T-helper 1 cell treated with Interleukin-12 subunit alpha and Interleukin-12 subunit beta and Interleukin-4 antibody, amounts not matched to agents 30 μg/mL and 1 μg/mL, for 36 hours (primary cell): Measurements from ENCODE around the gene GRK1.
"Not testable (repeated sequence)": the region's sequence is repeated elsewhere in the genome, so short reads cannot be mapped to it uniquely, and the experiment has no call there.

Experiments used
- H3K27ac Mint-ChIP-seq: one replicate; pipeline ENCODE4 v1.8.0; 2021; ENCODE audit warnings: mild to moderate bottlenecking, mixed read lengths
- H3K27me3 Mint-ChIP-seq: one replicate; pipeline ENCODE4 v1.8.0; 2021; ENCODE audit warnings: low read depth, mixed read lengths
- H3K36me3 Mint-ChIP-seq: one replicate; pipeline ENCODE4 v1.8.0; 2021; ENCODE audit warnings: low read depth, mixed read lengths
- H3K4me1 Mint-ChIP-seq: one replicate; pipeline ENCODE4 v1.8.0; 2021; ENCODE audit warnings: low read depth, mixed read lengths
- H3K4me3 Mint-ChIP-seq: one replicate; pipeline ENCODE4 v1.8.0; 2021; ENCODE audit warnings: mild to moderate bottlenecking, moderate library complexity, mixed read lengths
- H3K9me3 Mint-ChIP-seq: one replicate; pipeline ENCODE4 v1.8.0; 2021; ENCODE audit warnings: mixed read lengths

The GRK1 gene

GRCh38 chr13:113742445-113743120 is 75.6 kb downstream of the GRK1 start:
- H3K27me3 Mint-ChIP-seq: peaks cover 28% of the 10 kb centered on the region
- H3K36me3 Mint-ChIP-seq: no peaks in the 10 kb centered on the region
- H3K9me3 Mint-ChIP-seq: no peaks in the 10 kb centered on the region
- H3K4me3 Mint-ChIP-seq: no peak overlapping the region
- no peak overlapping the region for H3K27ac Mint-ChIP-seq
- H3K4me1 Mint-ChIP-seq: peaks cover 15% of the 10 kb centered on the region

GRCh38 chr13:113743366-113744195 is 76.6 kb downstream of the GRK1 start:
- no peaks in the 10 kb centered on the region for H3K36me3 Mint-ChIP-seq
- H3K27ac Mint-ChIP-seq: no peak overlapping the region
- no peaks in the 10 kb centered on the region for H3K9me3 Mint-ChIP-seq
- H3K4me1 Mint-ChIP-seq: peaks cover 15% of the 10 kb centered on the region
- peaks cover 28% of the 10 kb centered on the region for H3K27me3 Mint-ChIP-seq
- H3K4me3 Mint-ChIP-seq: no peak overlapping the region

- Mint-ChIP-seq H3K36me3 (no peaks in the 10 kb centered on the region), H3K4me1 (peaks cover 15% of the 10 kb centered on the region)
Observed at GRCh38 chr13:113744197-113745000, 77.4 kb downstream of the GRK1 start.

GRCh38 chr13:113745059-113745458 is 78.0 kb downstream of the GRK1 start:
- Mint-ChIP-seq H3K27ac (no peak overlapping the region), H3K27me3 (peaks cover 21% of the 10 kb centered on the region), H3K4me3 (no peak overlapping the region), H3K36me3 (no peaks in the 10 kb centered on the region), H3K9me3 (no peaks in the 10 kb centered on the region), H3K4me1 (peaks cover 15% of the 10 kb centered on the region)

More at GRCh38 chr13:113744197-113745000, 77.4 kb downstream of the GRK1 start:
- H3K27me3 Mint-ChIP-seq: peaks cover 28% of the 10 kb centered on the region
- no peaks in the 10 kb centered on the region for H3K9me3 Mint-ChIP-seq
- no peak overlapping the region for H3K27ac Mint-ChIP-seq
- H3K4me3 Mint-ChIP-seq: no peak overlapping the region

- not testable (repeated sequence) for H3K36me3 Mint-ChIP-seq, H3K4me3 Mint-ChIP-seq, H3K27ac Mint-ChIP-seq, H3K9me3 Mint-ChIP-seq
- H3K4me1 Mint-ChIP-seq: peaks cover 15% of the 10 kb centered on the region
- peaks cover 19% of the 10 kb centered on the region for H3K27me3 Mint-ChIP-seq
Observed at GRCh38 chr13:113745500-113746142, 78.6 kb downstream of the GRK1 start.

- Mint-ChIP-seq H3K36me3 (no peaks in the 10 kb centered on the region), H3K4me3 (no peak overlapping the region), H3K27me3 (peaks cover 16% of the 10 kb centered on the region), H3K27ac (no peak overlapping the region), H3K9me3 (peaks cover 9% of the 10 kb centered on the region), H3K4me1 (peaks cover 15% of the 10 kb centered on the region)
Observed at GRCh38 chr13:113746143-113746525, 79.1 kb downstream of the GRK1 start.

- Mint-ChIP-seq H3K9me3 (peaks cover 11% of the 10 kb centered on the region), H3K4me3 (no peak overlapping the region)
Observed at GRCh38 chr13:113746671-113747070, 79.7 kb downstream of the GRK1 start.

GRCh38 chr13:113747291-113747833 is 80.3 kb downstream of the GRK1 start:
- Mint-ChIP-seq H3K36me3 (no peaks in the 10 kb centered on the region), H3K27ac (no peak overlapping the region), H3K4me3 (no peak overlapping the region), H3K9me3 (peaks cover 11% of the 10 kb centered on the region), H3K4me1 (peaks cover 4% of the 10 kb centered on the region), H3K27me3 (peaks cover 6% of the 10 kb centered on the region)

More at GRCh38 chr13:113746671-113747070, 79.7 kb downstream of the GRK1 start:
- H3K36me3 Mint-ChIP-seq: no peaks in the 10 kb centered on the region
- H3K27me3 Mint-ChIP-seq: peaks cover 10% of the 10 kb centered on the region
- peaks cover 10% of the 10 kb centered on the region for H3K4me1 Mint-ChIP-seq
- no peak overlapping the region for H3K27ac Mint-ChIP-seq

GRCh38 chr13:113748101-113748861 is 81.3 kb downstream of the GRK1 start:
- Mint-ChIP-seq H3K27me3 (peaks cover 6% of the 10 kb centered on the region), H3K9me3 (peaks cover 17% of the 10 kb centered on the region), H3K4me1 (peaks cover 2% of the 10 kb centered on the region), H3K27ac (no peak overlapping the region), H3K36me3 (peaks cover 3% of the 10 kb centered on the region), H3K4me3 (no peak overlapping the region)

- H3K27me3 Mint-ChIP-seq: peaks cover 6% of the 10 kb centered on the region
- no peak overlapping the region for H3K4me3 Mint-ChIP-seq
- no peak overlapping the region for H3K27ac Mint-ChIP-seq
- peaks cover 22% of the 10 kb centered on the region for H3K9me3 Mint-ChIP-seq
- peaks cover 3% of the 10 kb centered on the region for H3K36me3 Mint-ChIP-seq
- H3K4me1 Mint-ChIP-seq: peaks cover 2% of the 10 kb centered on the region
Observed at GRCh38 chr13:113748862-113749451, 81.9 kb downstream of the GRK1 start.

- peaks cover 26% of the 10 kb centered on the region for H3K9me3 Mint-ChIP-seq
- H3K4me3 Mint-ChIP-seq: no peak overlapping the region
- peaks cover 2% of the 10 kb centered on the region for H3K4me1 Mint-ChIP-seq
- peaks cover 6% of the 10 kb centered on the region for H3K27me3 Mint-ChIP-seq
- H3K36me3 Mint-ChIP-seq: peaks cover 3% of the 10 kb centered on the region
- H3K27ac Mint-ChIP-seq: no peak overlapping the region
Observed at GRCh38 chr13:113749507-113749906, 82.5 kb downstream of the GRK1 start.

GRCh38 chr13:113749967-113750366 is 82.9 kb downstream of the GRK1 start:
- Mint-ChIP-seq H3K4me3 (no peak overlapping the region), H3K4me1 (no peaks in the 10 kb centered on the region), H3K9me3 (peaks cover 26% of the 10 kb centered on the region), H3K27me3 (peaks cover 2% of the 10 kb centered on the region), H3K36me3 (peaks cover 3% of the 10 kb centered on the region), H3K27ac (no peak overlapping the region)
